Measurements from ENCODE around the gene PNPT1. TPM values are rescaled to one million over a fixed set of nuclear protein-coding genes. Genes with fewer than 3 reads are reported as not detected.

The PNPT1 gene
- total RNA-seq, 1 donor: 21.1 TPM

- no peak overlapping the region for H3K4me3 ChIP-seq (ENCODE audit: low read depth, low read length)
Measured at GRCh38 chr2:55595536-55595935, 98.1 kb downstream of the PNPT1 start.

GRCh38 chr2:55592130-55592529 lies 101.5 kb downstream of the PNPT1 start:
- no peak for DNase-seq (ENCODE audit: low read depth)
- TF ChIP-seq CTCF (IDR thresholded peaks at IDR 0.05; ENCODE audit: insufficient read depth, low read length): no peak
- no peak overlapping the region for H3K4me3 ChIP-seq (ENCODE audit: low read depth, low read length)

More at GRCh38 chr2:55595536-55595935, 98.1 kb downstream of the PNPT1 start:
- no peak for DNase-seq (ENCODE audit: low read depth)
- no peak for TF ChIP-seq CTCF (IDR thresholded peaks at IDR 0.05; ENCODE audit: insufficient read depth, low read length)

DNA sequence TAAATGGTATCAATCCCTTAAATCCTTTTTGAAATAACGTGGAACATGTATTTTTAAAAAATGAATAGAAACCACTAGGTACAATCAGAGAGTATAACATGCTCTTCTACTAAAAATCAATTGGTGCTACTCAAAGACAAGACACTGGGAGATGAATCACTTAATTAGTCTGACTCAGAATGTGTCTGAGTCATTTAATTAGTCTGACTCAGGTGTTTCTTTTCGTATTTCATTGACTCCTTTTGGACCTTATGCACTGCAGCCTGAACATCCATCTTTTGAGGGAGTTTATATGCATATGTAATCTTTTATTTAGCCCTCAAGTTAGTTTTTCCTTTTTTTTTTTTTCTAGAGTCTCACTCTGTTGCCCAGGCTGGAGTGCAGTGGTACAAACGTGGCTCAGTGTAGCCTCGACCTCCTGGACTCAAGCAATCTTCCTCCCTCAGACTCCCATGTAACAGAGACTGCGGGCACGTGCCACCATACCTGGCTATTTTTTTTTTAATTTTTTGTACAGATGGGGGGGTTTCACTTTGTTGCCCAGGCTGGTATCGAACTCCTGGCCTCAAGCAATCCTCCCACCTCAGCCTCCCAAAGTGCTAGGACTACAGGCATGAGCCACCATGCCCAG lies 102.7 kb downstream of the PNPT1 start:
- H3K4me3 ChIP-seq (ENCODE audit: low read depth, low read length): no peak overlapping the region
- no peak for TF ChIP-seq CTCF (IDR thresholded peaks at IDR 0.05; ENCODE audit: insufficient read depth, low read length)
- peak; percentile 7 for DNase-seq (ENCODE audit: low read depth)

DNA sequence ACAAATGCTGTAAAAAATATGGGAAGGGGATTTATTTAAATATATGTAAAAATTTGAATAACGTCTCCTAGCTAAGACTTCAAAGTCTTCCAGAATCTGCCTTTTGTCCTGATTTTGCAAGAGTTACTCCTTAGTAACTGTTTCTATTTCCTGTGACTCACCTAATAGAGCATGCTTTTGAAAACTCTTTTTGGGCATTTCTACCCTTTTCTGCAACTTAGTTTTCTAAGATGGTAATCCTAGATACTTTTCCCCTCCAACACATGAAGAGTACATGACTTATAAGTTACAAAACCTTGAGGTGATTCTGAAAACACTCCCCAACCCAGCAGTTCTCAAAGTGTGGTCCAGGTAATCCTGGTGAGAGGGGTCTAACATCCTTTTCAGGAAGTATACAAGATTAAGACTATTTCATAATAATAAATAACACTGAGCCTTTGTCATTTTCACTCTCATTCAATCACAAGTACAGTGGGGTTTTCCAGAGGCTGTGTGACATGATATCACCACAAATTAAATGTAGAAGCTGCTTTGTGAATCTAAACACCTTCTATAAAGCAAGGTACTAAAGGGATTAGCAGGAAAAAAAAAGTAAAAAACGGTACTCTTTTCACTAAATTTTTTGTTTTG lies 108.1 kb downstream of the PNPT1 start:
- DNase-seq (ENCODE audit: low read depth): peak; percentile 78
- TF ChIP-seq CTCF (IDR thresholded peaks at IDR 0.05; ENCODE audit: insufficient read depth, low read length): no peak
- H3K4me3 ChIP-seq (ENCODE audit: low read depth, low read length): no peak overlapping the region

Other genes starting within 250 kb of the PNPT1 start
- gene CFAP36, start 174.1 kb downstream of the PNPT1 start, total RNA-seq (ENCODE audit: low replicate concordance): 25.2 and 46.1 TPM in 2 replicates
- gene PPP4R3B, start 76.2 kb downstream of the PNPT1 start, total RNA-seq (ENCODE audit: low replicate concordance): 57.1 and 74.9 TPM in 2 replicates
- gene EFEMP1, start 229.9 kb upstream of the PNPT1 start, total RNA-seq (ENCODE audit: low replicate concordance): 652 and 1,009 TPM in 2 replicates